Stomach (tissue), 9 donors: Measurements from ENCODE around the gene TRIOBP. TPM values are rescaled to one million over a fixed set of nuclear protein-coding genes. Genes with fewer than 3 reads are reported as not detected.

Experiments
- DNase-seq, 2 donors: peaks; one replicate each; pipeline versions ENCODE4 v3.0.0 to v3.0.0-alpha.2; 2013 to 2019
- H3K27ac ChIP-seq, 5 donors: fragments of 200-600 bp in 4 of 5; sonication (generic) in 4 of 5; one replicate each; pipeline ENCODE4 v1.5.1; 2013 to 2019; ENCODE audit warnings: mild to moderate bottlenecking in 1 of 5, moderate library complexity in 1 of 5
- H3K27me3 ChIP-seq, 3 donors: fragments of 200-600 bp; sonication (generic); one replicate each; pipeline ENCODE4 v1.5.1; 2017 to 2019; ENCODE audit warnings: mixed run types in 1 of 3
- H3K36me3 ChIP-seq, 4 donors: fragments of 200-600 bp; sonication (generic); 1 replicate in 3 of 4; 2 replicates in 1 of 4; pipeline ENCODE4 v1.5.1; 2016 to 2019
- H3K4me1 ChIP-seq, 4 donors: fragments of 200-600 bp; sonication (generic); one replicate each; pipeline ENCODE4 v1.5.1; 2016 to 2019
- H3K4me3 ChIP-seq, 4 donors: fragments of 200-600 bp; sonication (generic) in 3 of 4; one replicate each; pipeline ENCODE4 v1.5.1; 2016 to 2019; ENCODE audit warnings: mild to moderate bottlenecking in 1 of 4
- H3K9me3 ChIP-seq, 4 donors: fragments of 200-600 bp; sonication (generic); one replicate each; pipeline ENCODE4 v1.5.1; 2016 to 2019
- EP300 ChIP-seq: sonication (generic); formaldehyde crosslinking; IDR thresholded peaks from one replicate; pipeline ENCODE4 v1.6.1; 2017; ENCODE audit warnings: antibody characterized with exemption
- POLR2A ChIP-seq, 4 donors: fragments of 450-650 bp; IDR thresholded peaks; one replicate each; pipeline ENCODE4 v1.6.1; 2016; ENCODE audit warnings: antibody characterized with exemption in 4 of 4, control low read depth in 2 of 4, mild to moderate bottlenecking in 1 of 4, moderate library complexity in 1 of 4
- POLR2AphosphoS5 ChIP-seq, 3 donors: sonication (generic); formaldehyde crosslinking; IDR thresholded peaks; one replicate each; pipeline ENCODE4 v1.6.1; 2016; ENCODE audit warnings: antibody characterized with exemption in 3 of 3
- WGBS, 5 donors: extraction: QIAGEN DNeasy Blood & Tissue Kit in 3 of 5; methylation state at CpG; one replicate each; pipeline versions ENCODE4 v1.1.5 to v1.1.7; 2013 to 2018; 5-methylcytosine and 5-hydroxymethylcytosine counted together
- intact Hi-C: fragments of 100-400 bp; cut with DNase I; formaldehyde crosslinking; loops from one replicate; pipeline ENCODE4 v1.15.1; 2023; ENCODE audit warnings: low total_unique reads
- polyA plus RNA-seq, 3 donors: library from polyadenylated mRNA; stranded (reverse); fragments of 200-250 nt; gene quantifications; one replicate each; pipeline ENCODE4 v1.2.3, GENCODE V29; 2013
- total RNA-seq, 5 donors: library from RNA; depleted of rRNA; stranded (reverse); fragments of >200 nt; gene quantifications; one replicate each; pipeline versions ENCODE4 v1.1.0 to v1.2.3, GENCODE V29; 2014 to 2016
- TF ChIP-seq, protein P1 (sequence below), 7 experiments: fragments of 450-650 bp in 4 of 7; fragments of 200-600 bp in 3 of 7; sonication (generic) in 3 of 7; IDR thresholded peaks; one replicate each; pipeline ENCODE4 v1.5.1; 2016 to 2019; ENCODE audit warnings: antibody characterized with exemption in 7 of 7, control low read depth in 2 of 7, mild to moderate bottlenecking in 1 of 7
- donor health status: healthy with polysubstance abuse.
- donor health status: Bipolar disorder and iron deficiency.
- donor health status: healthy.

Gene TRIOBP
- total and polyA plus RNA-seq, 8 donors = 30.6 to 355 (median 86.1) TPM

DNA sequence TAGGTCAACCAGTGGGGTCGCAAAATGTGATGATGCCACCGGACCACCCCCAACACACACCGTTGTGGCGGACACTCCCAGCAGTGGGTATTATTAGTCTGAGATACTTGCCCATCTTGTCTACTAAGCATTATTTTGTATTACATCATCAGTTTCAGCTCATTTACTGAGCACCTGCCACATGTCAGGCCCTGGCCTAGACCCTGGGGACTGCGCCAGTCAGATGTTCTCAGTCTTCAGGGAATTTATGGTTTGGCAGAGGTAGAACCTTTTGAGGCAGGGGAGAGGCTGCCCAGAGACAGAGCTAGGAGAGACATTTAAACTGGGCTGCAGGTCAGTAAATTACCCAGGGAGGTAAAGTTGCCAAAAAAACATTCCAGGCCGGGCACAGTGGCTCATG is 67.8 kb downstream of the TRIOBP start:
- TF ChIP-seq POLR2A (IDR thresholded peaks at IDR 0.05) (no peak), POLR2AphosphoS5 (IDR thresholded peaks at IDR 0.05) (no peak), EP300 (no peak)
- H3K36me3 ChIP-seq = peaks cover 50 to 100% (median 100%) of the 10 kb centered on the region in 4 donors
- no peak overlapping the region for H3K4me3 ChIP-seq
- H3K27ac ChIP-seq = no peak overlapping the region
- 81 to 88% (median 85%) methylated on average over 5 to 6 of the region's 6 CpGs for WGBS, 5 donors
- no peaks in the 10 kb centered on the region for H3K9me3 ChIP-seq
- intact Hi-C loops = no loop called here
- no peak for DNase-seq
- peaks cover 0 to 17% (median 0%) of the 10 kb centered on the region in 4 donors for H3K4me1 ChIP-seq
- H3K27me3 ChIP-seq = no peaks in the 10 kb centered on the region

DNA sequence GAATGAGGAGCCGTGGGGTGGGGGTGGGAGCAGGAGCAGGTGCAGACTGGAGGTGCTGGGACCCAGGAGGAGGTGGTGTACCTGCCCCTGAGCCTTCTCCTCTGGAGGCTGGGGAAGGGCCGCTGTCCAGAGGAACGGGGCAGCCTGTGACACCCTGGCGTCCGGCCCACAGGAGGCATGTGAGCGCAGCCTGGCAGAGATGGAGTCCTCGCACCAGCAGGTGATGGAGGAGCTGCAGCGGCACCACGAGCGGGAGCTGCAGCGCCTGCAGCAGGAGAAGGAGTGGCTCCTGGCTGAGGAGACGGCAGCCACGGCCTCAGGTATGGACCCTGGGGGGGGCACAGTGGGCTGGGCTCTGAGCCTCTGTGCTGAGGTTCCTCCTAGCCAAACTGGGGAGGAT is 68.7 kb downstream of the TRIOBP start:
- TF ChIP-seq EP300 (no peak), POLR2A (IDR thresholded peaks at IDR 0.05) (no peak), POLR2AphosphoS5 (IDR thresholded peaks at IDR 0.05) (no peak)
- TF ChIP-seq, protein P1, sequence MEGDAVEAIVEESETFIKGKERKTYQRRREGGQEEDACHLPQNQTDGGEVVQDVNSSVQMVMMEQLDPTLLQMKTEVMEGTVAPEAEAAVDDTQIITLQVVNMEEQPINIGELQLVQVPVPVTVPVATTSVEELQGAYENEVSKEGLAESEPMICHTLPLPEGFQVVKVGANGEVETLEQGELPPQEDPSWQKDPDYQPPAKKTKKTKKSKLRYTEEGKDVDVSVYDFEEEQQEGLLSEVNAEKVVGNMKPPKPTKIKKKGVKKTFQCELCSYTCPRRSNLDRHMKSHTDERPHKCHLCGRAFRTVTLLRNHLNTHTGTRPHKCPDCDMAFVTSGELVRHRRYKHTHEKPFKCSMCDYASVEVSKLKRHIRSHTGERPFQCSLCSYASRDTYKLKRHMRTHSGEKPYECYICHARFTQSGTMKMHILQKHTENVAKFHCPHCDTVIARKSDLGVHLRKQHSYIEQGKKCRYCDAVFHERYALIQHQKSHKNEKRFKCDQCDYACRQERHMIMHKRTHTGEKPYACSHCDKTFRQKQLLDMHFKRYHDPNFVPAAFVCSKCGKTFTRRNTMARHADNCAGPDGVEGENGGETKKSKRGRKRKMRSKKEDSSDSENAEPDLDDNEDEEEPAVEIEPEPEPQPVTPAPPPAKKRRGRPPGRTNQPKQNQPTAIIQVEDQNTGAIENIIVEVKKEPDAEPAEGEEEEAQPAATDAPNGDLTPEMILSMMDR (IDR thresholded peaks at IDR 0.05) = no peak
- intact Hi-C loops = no loop called here
- H3K9me3 ChIP-seq = no peaks in the 10 kb centered on the region

DNA sequence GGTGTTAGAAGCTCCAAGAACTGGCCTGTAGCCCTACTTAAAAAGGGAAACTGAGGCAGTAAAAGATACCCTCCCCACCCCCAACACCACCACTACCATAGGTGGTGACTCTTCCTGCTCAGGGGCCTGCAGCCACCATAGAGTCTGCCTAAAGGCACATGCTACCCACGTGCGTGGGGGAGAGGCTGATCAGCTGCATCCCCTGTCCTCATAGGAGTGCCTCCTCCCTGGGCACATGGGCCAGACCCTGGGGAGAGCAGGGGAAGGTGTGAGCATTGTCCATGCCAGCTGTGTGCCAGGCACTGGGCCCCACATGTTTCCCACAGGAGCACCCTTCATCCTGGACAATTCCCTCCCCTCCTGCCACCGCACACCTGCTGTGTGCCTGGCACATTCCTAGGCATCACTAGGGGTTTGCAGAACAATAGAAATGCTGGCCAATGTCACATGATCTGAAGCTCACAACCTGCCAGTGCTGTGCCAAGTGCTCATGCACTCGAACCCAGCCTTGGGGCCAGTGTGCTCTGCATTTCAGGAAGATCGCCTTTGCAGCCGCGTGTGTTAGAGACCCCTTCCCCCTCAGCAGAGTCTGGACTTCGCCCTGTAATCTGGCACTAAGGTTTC is 69.2 kb downstream of the TRIOBP start:
- H3K27me3 ChIP-seq = no peaks in the 10 kb centered on the region
- H3K27ac ChIP-seq = no peak overlapping the region
- WGBS, 5 donors = 77 to 87% (median 85%) methylated on average over 8 of the region's 8 CpGs
- no peak for DNase-seq
- peaks cover 54 to 100% (median 100%) of the 10 kb centered on the region in 4 donors for H3K36me3 ChIP-seq
- no peak overlapping the region for H3K4me3 ChIP-seq
- H3K9me3 ChIP-seq = no peaks in the 10 kb centered on the region
- peaks cover 0 to 17% (median 0%) of the 10 kb centered on the region in 4 donors for H3K4me1 ChIP-seq
- intact Hi-C loops = no loop called here
- TF ChIP-seq POLR2A (IDR thresholded peaks at IDR 0.05) = no peak
- TF ChIP-seq POLR2AphosphoS5 (IDR thresholded peaks at IDR 0.05) = no peak
- TF ChIP-seq EP300 = no peak
- TF ChIP-seq, protein P1 (IDR thresholded peaks at IDR 0.05) = no peak

More for the DNA sequence above, 68.7 kb downstream of the TRIOBP start:
- no peaks in the 10 kb centered on the region for H3K27me3 ChIP-seq
- DNase-seq = no peak
- 85 to 93% (median 89%) methylated on average over 13 of the region's 13 CpGs for WGBS, 5 donors
- H3K27ac ChIP-seq = no peak overlapping the region
- peaks cover 0 to 17% (median 0%) of the 10 kb centered on the region in 4 donors for H3K4me1 ChIP-seq
- H3K36me3 ChIP-seq = peaks cover 48 to 100% (median 100%) of the 10 kb centered on the region in 4 donors
- H3K4me3 ChIP-seq = no peak overlapping the region

DNA sequence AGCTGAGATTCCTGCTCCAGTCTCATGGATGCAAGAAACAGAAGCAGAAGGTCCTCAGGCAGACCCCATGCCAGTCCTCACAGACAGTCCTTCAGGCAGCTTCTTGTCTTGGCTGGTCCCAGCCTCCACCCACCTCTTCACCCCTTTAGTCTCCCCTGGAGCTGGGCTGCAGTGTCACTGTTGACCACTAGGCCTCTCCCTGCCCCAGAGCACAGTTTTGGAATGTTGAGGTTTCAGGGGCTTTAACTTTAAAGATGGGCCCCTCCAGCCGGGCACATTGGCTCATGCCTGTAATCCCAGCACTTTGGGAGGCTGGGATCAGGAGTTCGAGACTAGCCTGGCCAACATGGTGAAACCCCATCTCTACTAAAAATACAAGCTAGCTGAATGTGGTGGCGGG is 71.4 kb downstream of the TRIOBP start:
- intact Hi-C loops = no loop called here
- H3K36me3 ChIP-seq = peaks cover 58 to 100% (median 100%) of the 10 kb centered on the region in 4 donors
- 93 to 100% (median 98%) methylated on average over 3 of the region's 3 CpGs for WGBS, 5 donors
- no peak for DNase-seq
- H3K9me3 ChIP-seq = no peaks in the 10 kb centered on the region
- no peak for TF ChIP-seq POLR2A (IDR thresholded peaks at IDR 0.05)
- TF ChIP-seq, protein P1 (IDR thresholded peaks at IDR 0.05) = peak in 1 of 7 experiments; percentile 26
- TF ChIP-seq EP300 = no peak
- no peak for TF ChIP-seq POLR2AphosphoS5 (IDR thresholded peaks at IDR 0.05)
- H3K27me3 ChIP-seq = no peaks in the 10 kb centered on the region
- peaks cover 0 to 17% (median 0%) of the 10 kb centered on the region in 4 donors for H3K4me1 ChIP-seq
- no peak overlapping the region for H3K27ac ChIP-seq
- no peak overlapping the region for H3K4me3 ChIP-seq

DNA sequence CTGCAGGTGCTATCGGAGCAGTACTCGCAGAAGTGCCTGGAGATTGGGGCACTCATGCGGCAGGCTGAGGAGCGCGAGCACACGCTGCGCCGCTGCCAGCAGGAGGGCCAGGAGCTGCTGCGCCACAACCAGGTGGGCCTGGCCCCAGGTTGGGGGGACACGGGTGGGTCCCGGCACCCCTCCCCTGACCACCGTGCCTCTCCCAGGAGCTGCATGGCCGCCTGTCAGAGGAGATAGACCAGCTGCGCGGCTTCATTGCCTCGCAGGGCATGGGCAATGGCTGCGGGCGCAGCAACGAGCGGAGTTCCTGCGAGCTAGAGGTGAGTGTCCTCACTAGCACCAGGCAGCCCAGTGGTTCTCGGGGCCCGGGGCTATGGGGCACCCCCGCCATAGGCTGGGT is 72.2 kb downstream of the TRIOBP start:
- Histone ChIP-seq H3K36me3 (peaks cover 55 to 100% (median 100%) of the 10 kb centered on the region in 4 donors), H3K27me3 (no peaks in the 10 kb centered on the region), H3K27ac (no peak overlapping the region), H3K4me1 (peaks cover 0 to 15% (median 0%) of the 10 kb centered on the region in 4 donors), H3K9me3 (no peaks in the 10 kb centered on the region), H3K4me3 (no peak overlapping the region)
- intact Hi-C loops = no loop called here
- WGBS, 5 donors = 92 to 98% (median 96%) methylated on average over 11 to 24 of the region's 24 CpGs
- TF ChIP-seq, protein P1 (IDR thresholded peaks at IDR 0.05) = no peak
- TF ChIP-seq EP300 (no peak), POLR2A (IDR thresholded peaks at IDR 0.05) (no peak)
- no peak for DNase-seq
